Omental fat pad (tissue), 4 donors: ENCODE results near the gene SPATS2. TPM values are rescaled to one million over a fixed set of nuclear protein-coding genes. Genes with fewer than 3 reads are reported as not detected.
"Not testable (repeated sequence)": the region's sequence is repeated elsewhere in the genome, so short reads cannot be mapped to it uniquely, and the experiment has no call there.

Experiments used
- ATAC-seq: fragments of 150-250 bp; one replicate; pipeline ENCODE4 v1.9.1; 2016; ENCODE audit warnings: mild to moderate bottlenecking, moderate library complexity; ENCODE audit not compliant: low FRiP score
- DNase-seq: peaks from one replicate; pipeline ENCODE4 v3.0.0-alpha.2; 2019; ENCODE audit warnings: low spot score
- total RNA-seq, 4 donors: library from RNA; depleted of rRNA; stranded (reverse); fragments of >200 nt; gene quantifications; one replicate each; pipeline ENCODE4 v1.1.0, GENCODE V29; 2016
- TF ChIP-seq, protein P1 (sequence below), 3 donors: fragments of 450-650 bp; IDR thresholded peaks; one replicate each; pipeline ENCODE4 v1.5.1; 2016 to 2017; ENCODE audit warnings: antibody characterized with exemption in 3 of 3, mild to moderate bottlenecking in 3 of 3, moderate library complexity in 2 of 3

SPATS2 gene
- total RNA-seq, 4 donors from 2014 or later, result 8.0 to 16.2 (median 9.7) TPM

DNA sequence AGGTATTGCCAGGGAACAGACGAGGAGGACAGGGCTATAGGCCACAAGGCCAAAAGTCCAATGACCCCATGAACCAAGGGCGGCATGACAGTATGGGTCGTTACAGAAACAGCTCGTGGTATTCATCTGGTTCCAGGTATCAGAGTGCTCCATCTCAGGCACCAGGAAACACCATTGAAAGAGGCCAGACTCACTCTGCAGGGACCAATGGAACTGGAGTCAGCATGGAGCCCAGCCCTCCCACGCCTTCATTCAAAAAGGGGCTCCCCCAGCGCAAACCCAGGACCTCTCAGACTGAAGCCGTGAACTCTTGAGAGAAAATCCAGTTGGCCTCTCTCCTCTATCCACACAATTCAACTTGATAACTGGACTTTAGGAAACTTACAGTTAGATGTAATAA, 158.7 kb downstream of the SPATS2 start:
- no peak for ATAC-seq
- DNase-seq, result no peak
- TF ChIP-seq, protein P1, sequence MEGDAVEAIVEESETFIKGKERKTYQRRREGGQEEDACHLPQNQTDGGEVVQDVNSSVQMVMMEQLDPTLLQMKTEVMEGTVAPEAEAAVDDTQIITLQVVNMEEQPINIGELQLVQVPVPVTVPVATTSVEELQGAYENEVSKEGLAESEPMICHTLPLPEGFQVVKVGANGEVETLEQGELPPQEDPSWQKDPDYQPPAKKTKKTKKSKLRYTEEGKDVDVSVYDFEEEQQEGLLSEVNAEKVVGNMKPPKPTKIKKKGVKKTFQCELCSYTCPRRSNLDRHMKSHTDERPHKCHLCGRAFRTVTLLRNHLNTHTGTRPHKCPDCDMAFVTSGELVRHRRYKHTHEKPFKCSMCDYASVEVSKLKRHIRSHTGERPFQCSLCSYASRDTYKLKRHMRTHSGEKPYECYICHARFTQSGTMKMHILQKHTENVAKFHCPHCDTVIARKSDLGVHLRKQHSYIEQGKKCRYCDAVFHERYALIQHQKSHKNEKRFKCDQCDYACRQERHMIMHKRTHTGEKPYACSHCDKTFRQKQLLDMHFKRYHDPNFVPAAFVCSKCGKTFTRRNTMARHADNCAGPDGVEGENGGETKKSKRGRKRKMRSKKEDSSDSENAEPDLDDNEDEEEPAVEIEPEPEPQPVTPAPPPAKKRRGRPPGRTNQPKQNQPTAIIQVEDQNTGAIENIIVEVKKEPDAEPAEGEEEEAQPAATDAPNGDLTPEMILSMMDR (IDR thresholded peaks at IDR 0.05), result no peak

DNA sequence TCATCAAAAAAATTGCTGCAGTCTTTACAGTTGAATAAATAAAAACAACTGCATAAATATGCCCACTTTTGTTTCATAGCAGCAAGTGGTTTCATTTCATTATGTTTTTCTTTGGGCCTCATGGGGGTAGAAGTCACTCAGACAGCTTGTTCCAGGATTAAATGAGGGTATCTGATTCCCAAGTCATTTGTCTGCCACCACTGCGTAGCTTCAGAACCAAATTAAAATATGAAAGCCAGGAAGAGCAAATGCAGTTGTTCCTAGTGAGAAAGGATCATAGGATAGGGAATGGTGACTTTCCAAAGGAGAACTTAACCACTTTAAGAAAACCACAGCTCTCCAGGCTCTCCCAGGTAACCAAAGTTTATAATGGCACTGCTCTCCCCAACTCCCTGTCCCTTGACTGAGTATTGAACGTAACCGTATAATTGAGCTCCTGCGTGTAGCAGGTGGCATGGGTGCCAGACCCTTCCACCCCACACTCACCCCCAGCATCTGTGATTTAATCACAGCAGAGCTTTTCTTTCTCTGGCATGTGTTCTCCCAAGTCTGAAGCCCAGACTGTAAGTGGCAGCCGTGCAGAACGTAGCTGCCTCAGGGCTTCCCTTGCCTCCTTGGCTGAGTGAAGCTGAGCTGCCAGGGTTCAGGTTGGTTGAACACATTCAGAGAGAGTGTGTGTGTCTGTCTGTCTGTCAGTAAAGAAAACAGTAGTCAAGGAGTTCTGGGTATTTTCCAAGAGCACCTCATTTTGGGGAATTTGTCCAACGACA, 160.3 kb downstream of the SPATS2 start:
- DNase-seq (no peak), ATAC-seq (no peak)
- TF ChIP-seq, protein P1 (IDR thresholded peaks at IDR 0.05), result no peak

DNA sequence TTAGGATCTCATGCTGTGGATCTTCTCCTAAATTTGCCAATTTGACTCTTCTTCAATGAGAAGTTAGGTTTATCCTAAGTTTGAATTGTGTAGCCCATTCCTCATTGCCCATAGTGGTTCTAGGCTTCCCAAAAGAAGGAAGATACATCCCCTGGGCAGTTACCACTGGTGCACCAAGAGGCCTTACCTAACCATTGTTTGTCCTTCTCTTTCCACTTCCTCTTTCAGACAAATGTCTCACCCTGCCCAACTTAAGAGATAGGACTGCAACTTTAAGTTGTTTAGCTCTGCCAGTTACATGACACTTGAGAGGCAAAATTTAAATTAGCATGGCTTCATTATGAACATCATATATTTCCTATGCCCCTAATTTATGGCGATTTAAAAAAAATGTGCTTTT, 162.2 kb downstream of the SPATS2 start:
- ATAC-seq (no peak), DNase-seq (no peak)
- TF ChIP-seq, protein P1 (IDR thresholded peaks at IDR 0.05), result no peak

DNA sequence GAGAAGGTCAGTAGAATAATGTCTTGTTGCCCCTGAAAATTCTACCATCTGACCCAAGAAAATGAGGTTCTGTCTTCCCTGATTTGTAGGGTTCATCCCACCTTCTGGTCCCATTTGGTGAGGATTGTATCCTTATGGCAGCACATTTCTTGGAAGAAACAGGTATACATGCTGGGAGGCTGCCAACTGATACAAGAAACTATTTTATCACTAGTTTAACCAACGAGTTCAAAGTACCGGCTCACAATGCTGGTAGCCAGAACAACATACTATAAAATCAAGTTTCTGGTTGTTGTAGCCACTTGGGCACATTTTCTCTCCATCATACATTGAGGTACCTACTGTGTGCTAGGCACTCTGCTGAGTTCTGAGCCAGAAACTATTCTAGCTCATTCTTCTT, 164.5 kb downstream of the SPATS2 start:
- ATAC-seq (no peak), DNase-seq (no peak)
- TF ChIP-seq, protein P1 (IDR thresholded peaks at IDR 0.05), result no peak

DNA sequence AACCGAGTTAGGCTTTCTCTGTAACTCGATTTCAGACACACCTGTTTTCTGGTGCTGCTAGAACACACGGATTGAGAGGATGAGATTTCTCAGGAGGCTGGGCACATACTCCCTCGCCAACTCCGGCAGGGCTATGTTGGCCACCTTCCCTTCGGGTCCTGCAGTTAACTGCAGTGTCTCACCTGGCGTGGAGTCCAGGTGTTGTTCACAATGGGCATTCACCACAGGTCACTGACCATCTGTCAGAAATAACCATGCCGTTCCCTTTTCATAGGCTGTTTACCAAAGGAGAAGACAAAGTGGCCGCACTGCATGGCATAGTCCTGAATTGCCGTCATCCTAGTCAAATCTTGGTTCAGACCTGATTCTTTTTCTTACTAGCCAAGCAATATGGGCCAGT, 166.1 kb downstream of the SPATS2 start:
- DNase-seq (no peak), ATAC-seq (no peak)
- TF ChIP-seq, protein P1 (IDR thresholded peaks at IDR 0.05), result no peak

DNA sequence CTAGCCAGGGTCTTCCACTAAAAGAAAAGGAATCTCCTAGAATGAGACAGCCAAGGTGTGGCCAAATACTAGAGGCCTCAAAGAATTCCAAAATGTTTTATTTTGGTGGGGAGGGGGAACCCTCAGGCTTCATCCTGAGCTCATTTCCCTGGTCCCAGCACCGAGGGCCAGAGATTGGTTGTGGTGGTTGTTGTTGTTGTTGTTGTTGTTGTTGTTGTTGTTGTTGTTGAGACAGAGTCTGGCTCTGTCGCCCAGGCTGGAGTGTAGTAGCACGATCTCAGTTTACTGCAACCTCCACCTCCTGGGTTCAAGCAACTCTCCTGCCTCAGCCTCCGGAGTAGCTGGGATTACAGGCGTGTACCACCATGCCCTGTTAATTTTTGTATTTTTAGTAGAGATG, 166.9 kb downstream of the SPATS2 start:
- not testable (repeated sequence) for DNase-seq, ATAC-seq

DNA sequence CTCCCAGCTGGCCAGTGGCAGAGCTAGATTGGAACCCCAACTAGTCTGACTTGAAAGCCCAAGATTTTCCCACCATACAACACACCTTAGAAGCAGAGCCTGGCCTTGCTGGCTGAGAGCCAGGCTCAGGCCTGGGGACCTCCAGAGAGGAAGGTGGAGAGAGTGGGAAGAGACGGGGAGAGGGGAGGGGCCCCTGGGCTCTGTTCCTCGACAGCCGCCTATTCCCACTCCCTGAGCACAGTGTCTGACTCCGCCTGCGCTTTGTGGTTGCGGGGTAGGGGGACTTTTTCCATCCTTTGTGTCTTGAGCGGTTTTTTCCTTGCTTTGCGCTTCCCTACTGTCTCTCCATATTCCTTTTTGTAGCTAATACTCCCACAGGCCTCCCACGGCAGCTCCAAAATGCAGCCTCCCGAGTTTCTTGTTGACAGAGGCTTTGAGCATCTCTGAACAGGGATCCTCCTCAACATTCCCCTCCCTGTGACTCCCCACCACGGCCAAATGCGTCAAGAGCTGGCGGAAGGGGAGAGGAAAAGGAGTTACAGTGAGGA, 167.5 kb downstream of the SPATS2 start:
- DNase-seq (no peak), ATAC-seq (no peak)
- TF ChIP-seq, protein P1 (IDR thresholded peaks at IDR 0.05), result no peak
